Stomach (tissue), 9 donors: ENCODE data around the gene VAMP5. TPM values are rescaled to one million over a fixed set of nuclear protein-coding genes. Genes with fewer than 3 reads are reported as not detected.

Experiments used
- DNase-seq, 2 donors: peaks; one replicate each; pipeline versions ENCODE4 v3.0.0 to v3.0.0-alpha.2; 2013 to 2019
- H3K27ac ChIP-seq, 5 donors: fragments of 200-600 bp in 4 of 5; sonication (generic) in 4 of 5; one replicate each; pipeline ENCODE4 v1.5.1; 2013 to 2019; ENCODE audit warnings: mild to moderate bottlenecking in 1 of 5, moderate library complexity in 1 of 5
- H3K27me3 ChIP-seq, 3 donors: fragments of 200-600 bp; sonication (generic); one replicate each; pipeline ENCODE4 v1.5.1; 2017 to 2019; ENCODE audit warnings: mixed run types in 1 of 3
- H3K36me3 ChIP-seq, 4 donors: fragments of 200-600 bp; sonication (generic); 1 replicate in 3 of 4; 2 replicates in 1 of 4; pipeline ENCODE4 v1.5.1; 2016 to 2019
- H3K4me1 ChIP-seq, 4 donors: fragments of 200-600 bp; sonication (generic); one replicate each; pipeline ENCODE4 v1.5.1; 2016 to 2019
- H3K4me3 ChIP-seq, 4 donors: fragments of 200-600 bp; sonication (generic) in 3 of 4; one replicate each; pipeline ENCODE4 v1.5.1; 2016 to 2019; ENCODE audit warnings: mild to moderate bottlenecking in 1 of 4
- H3K9me3 ChIP-seq, 4 donors: fragments of 200-600 bp; sonication (generic); one replicate each; pipeline ENCODE4 v1.5.1; 2016 to 2019
- EP300 ChIP-seq: sonication (generic); formaldehyde crosslinking; IDR thresholded peaks from one replicate; pipeline ENCODE4 v1.6.1; 2017; ENCODE audit warnings: antibody characterized with exemption
- POLR2A ChIP-seq, 4 donors: fragments of 450-650 bp; IDR thresholded peaks; one replicate each; pipeline ENCODE4 v1.6.1; 2016; ENCODE audit warnings: antibody characterized with exemption in 4 of 4, control low read depth in 2 of 4, mild to moderate bottlenecking in 1 of 4, moderate library complexity in 1 of 4
- POLR2AphosphoS5 ChIP-seq, 3 donors: sonication (generic); formaldehyde crosslinking; IDR thresholded peaks; one replicate each; pipeline ENCODE4 v1.6.1; 2016; ENCODE audit warnings: antibody characterized with exemption in 3 of 3
- WGBS, 5 donors: extraction: QIAGEN DNeasy Blood & Tissue Kit in 3 of 5; methylation state at CpG; one replicate each; pipeline versions ENCODE4 v1.1.5 to v1.1.7; 2013 to 2018; 5-methylcytosine and 5-hydroxymethylcytosine counted together
- intact Hi-C: fragments of 100-400 bp; cut with DNase I; formaldehyde crosslinking; loops from one replicate; pipeline ENCODE4 v1.15.1; 2023; ENCODE audit warnings: low total_unique reads
- polyA plus RNA-seq, 3 donors: library from polyadenylated mRNA; stranded (reverse); fragments of 200-250 nt; gene quantifications; one replicate each; pipeline ENCODE4 v1.2.3, GENCODE V29; 2013
- total RNA-seq, 5 donors: library from RNA; depleted of rRNA; stranded (reverse); fragments of >200 nt; gene quantifications; one replicate each; pipeline versions ENCODE4 v1.1.0 to v1.2.3, GENCODE V29; 2014 to 2016
- TF ChIP-seq, protein P1 (sequence below), 7 experiments: fragments of 450-650 bp in 4 of 7; fragments of 200-600 bp in 3 of 7; sonication (generic) in 3 of 7; IDR thresholded peaks; one replicate each; pipeline ENCODE4 v1.5.1; 2016 to 2019; ENCODE audit warnings: antibody characterized with exemption in 7 of 7, control low read depth in 2 of 7, mild to moderate bottlenecking in 1 of 7
- donor health status: healthy with polysubstance abuse.
- donor health status: Bipolar disorder and iron deficiency.
- donor health status: healthy.

The VAMP5 gene
- total and polyA plus RNA-seq, 8 donors = 7.7 to 95.1 (median 77.8) TPM

DNA sequence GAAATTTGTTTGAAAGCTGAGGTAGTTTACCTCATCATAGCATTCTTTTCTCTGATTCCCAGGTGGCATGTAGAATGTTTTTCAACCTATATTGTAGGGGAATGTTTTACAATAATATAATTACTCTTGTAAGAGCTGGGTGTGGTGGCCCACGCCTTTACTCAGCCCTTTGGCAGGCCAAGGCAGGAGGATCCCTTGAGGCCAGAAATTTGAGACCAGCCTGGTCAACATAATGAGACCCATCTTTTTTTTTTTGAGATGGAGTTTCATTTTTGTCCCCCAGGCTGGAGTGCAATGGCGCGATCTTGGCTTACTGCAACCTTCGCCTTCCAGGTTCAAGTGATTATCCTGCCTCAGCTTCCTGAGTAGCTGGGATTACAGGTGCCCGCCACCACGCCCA, 35.4 kb downstream of the VAMP5 start:
- 92 to 95% (median 94%) methylated on average over 6 of the region's 6 CpGs for WGBS, 5 donors
- DNase-seq = no peak
- intact Hi-C loops = no loop called here

DNA sequence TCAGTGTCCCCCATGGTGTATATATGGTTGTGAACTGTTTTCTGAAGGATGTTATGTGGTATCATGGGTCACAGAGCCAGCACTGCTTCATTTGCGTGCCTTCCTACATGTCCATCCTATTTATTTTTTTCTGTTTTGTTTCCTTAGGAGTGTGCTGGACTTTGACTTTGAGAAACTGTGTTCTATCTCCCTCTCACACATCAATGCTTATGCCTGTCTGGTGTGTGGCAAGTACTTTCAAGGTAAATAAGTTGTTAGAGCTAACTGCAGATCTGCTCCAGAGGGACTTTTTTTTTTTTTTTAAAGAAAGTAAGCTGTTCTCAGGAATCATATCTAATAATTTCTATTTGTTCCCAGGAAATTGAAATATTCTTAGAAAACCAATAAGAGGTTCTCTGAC, 37.1 kb downstream of the VAMP5 start:
- Histone ChIP-seq H3K4me1 (peaks cover 10 to 44% (median 25%) of the 10 kb centered on the region in 4 donors), H3K9me3 (no peaks in the 10 kb centered on the region), H3K4me3 (no peak overlapping the region), H3K27ac (no peak overlapping the region), H3K36me3 (peaks cover 55 to 82% (median 78%) of the 10 kb centered on the region in 4 donors), H3K27me3 (no peaks in the 10 kb centered on the region)
- no peak for DNase-seq
- TF ChIP-seq, protein P1, sequence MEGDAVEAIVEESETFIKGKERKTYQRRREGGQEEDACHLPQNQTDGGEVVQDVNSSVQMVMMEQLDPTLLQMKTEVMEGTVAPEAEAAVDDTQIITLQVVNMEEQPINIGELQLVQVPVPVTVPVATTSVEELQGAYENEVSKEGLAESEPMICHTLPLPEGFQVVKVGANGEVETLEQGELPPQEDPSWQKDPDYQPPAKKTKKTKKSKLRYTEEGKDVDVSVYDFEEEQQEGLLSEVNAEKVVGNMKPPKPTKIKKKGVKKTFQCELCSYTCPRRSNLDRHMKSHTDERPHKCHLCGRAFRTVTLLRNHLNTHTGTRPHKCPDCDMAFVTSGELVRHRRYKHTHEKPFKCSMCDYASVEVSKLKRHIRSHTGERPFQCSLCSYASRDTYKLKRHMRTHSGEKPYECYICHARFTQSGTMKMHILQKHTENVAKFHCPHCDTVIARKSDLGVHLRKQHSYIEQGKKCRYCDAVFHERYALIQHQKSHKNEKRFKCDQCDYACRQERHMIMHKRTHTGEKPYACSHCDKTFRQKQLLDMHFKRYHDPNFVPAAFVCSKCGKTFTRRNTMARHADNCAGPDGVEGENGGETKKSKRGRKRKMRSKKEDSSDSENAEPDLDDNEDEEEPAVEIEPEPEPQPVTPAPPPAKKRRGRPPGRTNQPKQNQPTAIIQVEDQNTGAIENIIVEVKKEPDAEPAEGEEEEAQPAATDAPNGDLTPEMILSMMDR (IDR thresholded peaks at IDR 0.05) = no peak
- WGBS, 5 donors = 86 to 100% (median 94%) methylated on average over 1 of the region's 1 CpG
- intact Hi-C loops = no loop called here

More for the DNA sequence above, 35.4 kb downstream of the VAMP5 start:
- no peak overlapping the region for H3K4me3 ChIP-seq
- H3K9me3 ChIP-seq = no peaks in the 10 kb centered on the region
- H3K27ac ChIP-seq = no peak overlapping the region
- TF ChIP-seq, protein P1 (IDR thresholded peaks at IDR 0.05) = no peak
- TF ChIP-seq POLR2A (IDR thresholded peaks at IDR 0.05) (no peak), POLR2AphosphoS5 (IDR thresholded peaks at IDR 0.05) (no peak), EP300 (no peak)
- H3K36me3 ChIP-seq = peaks cover 38 to 65% (median 61%) of the 10 kb centered on the region in 4 donors
- H3K4me1 ChIP-seq = peaks cover 10 to 50% (median 31%) of the 10 kb centered on the region in 4 donors
- H3K27me3 ChIP-seq = no peaks in the 10 kb centered on the region

DNA sequence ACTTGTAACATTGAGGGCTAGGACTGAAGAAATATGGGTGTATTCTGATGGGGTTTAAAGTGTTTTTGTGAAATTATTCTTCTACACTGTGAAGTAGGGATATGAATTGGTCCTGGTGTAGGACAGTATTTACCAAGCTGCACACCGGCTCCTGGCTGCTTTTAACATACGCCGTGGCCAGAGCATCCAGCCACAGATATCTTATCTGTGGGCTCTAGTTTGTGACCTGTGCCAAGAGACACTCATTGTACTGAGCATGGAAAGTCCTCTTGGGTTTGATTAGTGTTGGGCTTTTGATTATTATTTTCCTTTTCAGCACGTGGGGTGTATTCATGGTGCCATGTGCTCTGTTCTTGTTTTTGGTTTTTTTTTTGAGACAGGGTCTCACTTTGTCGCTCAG, 39.8 kb downstream of the VAMP5 start:
- no peak for DNase-seq
- Histone ChIP-seq H3K9me3 (no peaks in the 10 kb centered on the region), H3K27ac (no peak overlapping the region), H3K36me3 (peaks cover 65 to 100% (median 100%) of the 10 kb centered on the region in 4 donors), H3K4me1 (peaks cover 0 to 20% (median 7%) of the 10 kb centered on the region in 4 donors), H3K27me3 (no peaks in the 10 kb centered on the region), H3K4me3 (no peak overlapping the region)
- TF ChIP-seq POLR2A (IDR thresholded peaks at IDR 0.05) (no peak), POLR2AphosphoS5 (IDR thresholded peaks at IDR 0.05) (no peak), EP300 (no peak)
- TF ChIP-seq, protein P1 (IDR thresholded peaks at IDR 0.05) = no peak
- 42 to 65% (median 52%) methylated on average over 5 of the region's 5 CpGs for WGBS, 5 donors
- intact Hi-C loops = no loop called here

DNA sequence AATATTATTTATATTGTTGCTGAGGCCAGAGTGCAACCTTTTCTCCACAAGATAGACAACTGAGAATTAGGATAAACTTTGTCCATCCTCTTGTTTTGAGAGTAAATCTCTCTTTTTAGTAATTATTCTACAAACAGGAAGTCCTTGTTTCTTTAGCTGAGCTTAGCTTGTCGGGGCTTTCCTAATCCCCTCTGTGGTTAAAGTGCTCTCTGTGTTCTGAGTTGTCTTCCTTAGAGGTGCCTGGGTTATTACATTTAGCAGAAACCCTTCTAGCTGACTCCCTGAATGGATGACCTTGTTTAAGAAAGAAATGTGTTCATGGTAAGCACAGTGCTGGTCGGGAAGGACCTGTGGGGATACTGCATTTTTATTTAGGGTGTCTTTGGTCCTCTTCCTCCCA, 44.4 kb downstream of the VAMP5 start:
- Histone ChIP-seq H3K4me1 (peaks cover 0 to 8% (median 0%) of the 10 kb centered on the region in 4 donors), H3K36me3 (peaks cover 68 to 100% (median 100%) of the 10 kb centered on the region in 4 donors), H3K9me3 (no peaks in the 10 kb centered on the region), H3K27me3 (no peaks in the 10 kb centered on the region), H3K4me3 (no peak overlapping the region), H3K27ac (peak overlapping the region in 2 of 5 donors; percentile 21 to 45)
- intact Hi-C loops = no loop called here
- WGBS, 5 donors = 55 to 73% (median 59%) methylated on average over 2 of the region's 2 CpGs
- DNase-seq = no peak
- TF ChIP-seq EP300 (no peak), POLR2AphosphoS5 (IDR thresholded peaks at IDR 0.05) (no peak), POLR2A (IDR thresholded peaks at IDR 0.05) (no peak)
- TF ChIP-seq, protein P1 (IDR thresholded peaks at IDR 0.05) = no peak
